HG03432 (cell line): Measurements from ENCODE around the gene COL5A1.

ENCODE experiments used
- ATAC-seq: cut with Tn5 transposase; IDR thresholded peaks from one replicate; pipeline ENCODE4 v1.9.1; 2021; ENCODE audit warnings: mild to moderate bottlenecking, moderate library complexity; ENCODE audit not compliant: unreplicated experiment

The COL5A1 gene

DNA sequence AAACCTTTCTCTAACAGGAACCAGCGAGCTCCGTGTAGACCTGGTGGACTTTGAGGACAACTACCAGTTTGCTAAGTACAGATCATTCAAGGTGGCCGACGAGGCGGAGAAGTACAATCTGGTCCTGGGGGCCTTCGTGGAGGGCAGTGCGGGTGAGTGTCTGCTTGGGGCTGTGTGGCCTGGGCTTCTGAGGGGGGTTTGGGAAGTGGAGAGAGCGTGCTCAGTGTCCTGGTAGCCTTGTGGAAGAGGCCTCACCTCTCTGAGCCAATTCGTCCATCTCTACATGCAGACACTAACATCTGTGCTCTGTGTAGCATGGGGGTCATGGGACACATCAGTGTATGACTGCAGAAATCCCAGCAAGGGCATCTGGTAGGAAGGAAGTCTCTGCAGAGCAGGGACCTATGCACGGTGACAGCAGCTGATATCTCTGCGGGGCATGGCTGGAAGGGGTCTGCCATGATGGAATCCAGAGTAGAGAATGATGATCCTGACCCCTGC, 244.9 kb downstream of the COL5A1 start:
- ATAC-seq, result no peak

DNA sequence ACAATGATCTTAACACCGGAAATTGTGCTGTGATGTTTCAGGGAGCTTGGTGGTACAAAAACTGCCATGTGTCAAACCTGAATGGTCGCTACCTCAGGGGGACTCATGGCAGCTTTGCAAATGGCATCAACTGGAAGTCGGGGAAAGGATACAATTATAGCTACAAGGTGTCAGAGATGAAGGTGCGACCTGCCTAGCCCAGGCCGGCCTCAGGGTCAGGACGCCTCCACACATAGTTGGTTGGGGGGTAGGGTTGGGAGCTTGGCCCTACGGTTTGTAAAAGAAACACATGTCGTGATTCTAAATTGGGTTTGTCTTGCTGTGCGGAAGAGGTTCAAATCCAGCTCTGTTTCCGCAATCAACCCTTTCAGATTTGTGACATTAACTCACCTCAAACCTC, 245.6 kb downstream of the COL5A1 start:
- ATAC-seq, result no peak

DNA sequence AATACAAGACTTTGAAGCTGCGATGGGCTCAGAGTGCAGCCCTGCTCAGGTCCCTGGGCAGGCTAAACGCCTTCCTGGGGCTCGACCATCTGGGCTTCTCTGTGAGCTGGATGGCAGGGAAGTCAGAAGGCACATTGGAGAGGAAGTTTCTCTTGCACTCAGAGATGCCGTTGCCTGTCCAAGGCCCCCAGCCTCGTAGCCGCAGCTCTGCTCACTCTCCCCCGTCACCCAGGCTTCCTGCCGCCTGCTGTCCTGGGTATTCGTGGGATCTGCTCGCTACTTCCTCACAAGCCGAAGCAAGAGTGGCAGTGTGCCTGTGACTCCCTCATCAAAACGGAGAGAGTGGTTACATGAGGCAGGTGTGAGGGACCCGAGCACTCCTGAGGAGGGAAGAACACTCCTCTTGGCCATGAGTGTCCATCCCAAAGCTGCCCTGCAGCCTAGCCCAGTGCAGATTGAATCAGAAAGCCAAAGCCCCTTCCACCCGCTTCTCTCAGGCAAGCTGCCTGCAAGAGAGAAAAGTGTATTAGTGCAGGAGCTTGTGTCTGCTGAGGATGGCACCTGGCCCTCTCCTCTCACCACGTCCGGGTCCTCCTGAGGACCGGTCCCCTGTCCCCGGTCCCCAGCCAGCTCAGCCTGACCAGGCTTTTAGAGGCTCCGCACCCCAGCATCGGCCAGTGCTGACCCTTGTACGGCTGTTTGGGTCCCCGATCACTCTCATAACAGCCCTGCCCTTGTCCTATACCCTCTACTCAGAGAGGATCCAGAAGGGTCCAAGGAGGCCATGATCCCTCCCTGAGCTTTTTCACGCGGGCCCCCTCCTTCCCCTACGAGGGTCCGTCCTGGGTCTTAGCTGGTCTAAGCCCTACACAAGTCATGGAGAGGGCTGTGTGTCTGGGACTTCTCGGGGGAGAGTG, 246.3 kb downstream of the COL5A1 start:
- no peak for ATAC-seq

DNA sequence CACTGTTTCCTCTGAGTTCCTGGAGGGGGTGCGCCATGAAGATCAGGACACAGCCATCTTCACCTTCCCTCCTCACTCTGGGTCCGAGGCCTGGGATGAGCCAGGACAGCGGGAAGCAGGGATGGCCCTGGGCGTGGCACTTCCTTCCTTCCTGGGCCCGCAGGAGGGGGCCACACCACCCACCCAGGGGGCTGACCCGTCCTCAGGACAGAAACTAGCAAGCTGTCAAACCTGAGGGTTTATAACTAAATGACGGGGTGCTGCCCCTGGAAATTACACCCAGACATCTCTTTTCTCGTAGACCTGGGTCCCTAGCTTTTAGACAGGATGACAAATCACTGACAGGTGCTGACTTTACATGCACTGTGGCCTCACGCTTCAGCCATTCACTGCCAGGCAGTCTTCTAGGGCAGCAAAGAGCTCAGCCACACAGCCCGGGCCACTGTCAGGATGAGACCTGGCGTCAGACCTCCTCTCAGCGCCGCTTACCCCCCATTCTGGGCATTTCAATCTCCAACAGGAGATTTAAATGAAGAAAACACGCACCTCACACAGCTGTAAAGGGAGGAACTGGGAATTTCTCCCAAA, 247.1 kb downstream of the COL5A1 start:
- ATAC-seq, result no peak

DNA sequence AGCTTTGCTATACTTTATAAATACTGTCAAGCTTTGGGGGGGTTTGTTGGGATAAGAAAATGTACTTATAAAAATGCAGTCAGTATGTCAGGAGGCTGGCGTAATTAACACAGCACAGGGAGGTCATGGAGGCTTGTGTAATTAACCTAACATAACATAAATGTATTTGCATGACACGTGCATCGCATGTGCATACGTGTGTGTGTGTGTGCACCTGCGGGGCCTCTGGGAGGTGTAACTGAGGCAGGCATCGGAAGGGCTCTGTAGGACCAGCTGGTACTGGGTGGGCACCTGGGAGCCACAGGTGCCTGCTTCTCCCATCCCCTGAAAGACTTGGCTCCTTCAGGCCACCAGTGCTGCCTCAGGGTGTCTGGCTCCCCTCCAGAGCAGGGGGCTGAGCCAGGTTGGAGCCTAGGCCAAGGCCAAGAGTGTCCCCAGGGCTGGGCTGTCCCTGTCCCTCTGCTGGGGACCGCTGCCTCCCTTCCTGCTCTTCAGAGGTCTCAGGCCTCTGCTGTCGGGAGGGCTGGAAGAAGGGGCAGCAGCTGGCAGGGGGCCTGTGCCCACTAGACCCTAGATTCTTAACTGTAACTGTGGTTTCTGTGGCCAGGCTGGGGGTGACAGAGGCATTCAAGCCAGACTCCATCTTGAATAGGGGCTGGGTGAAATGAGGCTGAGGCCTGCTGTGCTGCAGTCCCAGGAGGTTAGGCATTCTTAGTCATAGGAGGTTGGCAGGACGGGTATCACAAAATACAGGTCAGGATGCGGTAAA, 248.0 kb downstream of the COL5A1 start:
- no peak for ATAC-seq

DNA sequence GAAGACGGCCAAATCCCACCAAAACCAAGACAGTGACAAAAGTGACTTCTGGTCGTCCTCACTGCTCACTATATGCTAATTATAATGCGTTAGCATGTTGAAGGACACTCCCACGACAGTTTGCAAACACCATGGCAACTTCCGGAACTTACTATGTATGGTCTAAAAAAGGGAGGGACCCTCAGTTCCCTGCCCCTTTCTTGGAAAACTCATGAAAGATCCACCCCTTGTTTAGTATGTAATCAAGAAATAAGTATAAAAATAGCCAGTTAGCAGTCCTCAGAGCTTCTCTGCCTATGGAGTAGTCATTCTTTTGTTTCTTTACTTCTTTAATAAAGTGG, 248.5 kb downstream of the COL5A1 start:
- no peak for ATAC-seq

DNA sequence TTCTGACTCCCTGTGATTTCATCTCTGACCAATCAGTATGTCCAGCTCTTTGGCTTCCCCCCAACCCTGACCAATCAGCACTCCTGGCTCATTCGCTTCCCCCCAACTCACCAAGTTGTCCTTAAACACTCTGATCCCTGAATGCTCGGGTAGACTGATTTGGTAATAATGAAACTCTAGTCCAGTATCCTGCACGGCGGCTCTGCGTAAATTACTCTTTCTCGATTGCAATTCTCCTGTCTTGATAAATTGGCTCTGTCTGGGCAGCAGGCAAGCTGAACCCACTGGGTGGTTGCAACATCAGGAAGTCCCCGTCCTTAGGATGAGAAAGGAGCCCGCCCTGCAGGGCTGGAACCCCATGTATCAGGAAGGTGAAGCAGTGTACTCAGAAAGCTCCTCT, 249.4 kb downstream of the COL5A1 start:
- no peak for ATAC-seq

DNA sequence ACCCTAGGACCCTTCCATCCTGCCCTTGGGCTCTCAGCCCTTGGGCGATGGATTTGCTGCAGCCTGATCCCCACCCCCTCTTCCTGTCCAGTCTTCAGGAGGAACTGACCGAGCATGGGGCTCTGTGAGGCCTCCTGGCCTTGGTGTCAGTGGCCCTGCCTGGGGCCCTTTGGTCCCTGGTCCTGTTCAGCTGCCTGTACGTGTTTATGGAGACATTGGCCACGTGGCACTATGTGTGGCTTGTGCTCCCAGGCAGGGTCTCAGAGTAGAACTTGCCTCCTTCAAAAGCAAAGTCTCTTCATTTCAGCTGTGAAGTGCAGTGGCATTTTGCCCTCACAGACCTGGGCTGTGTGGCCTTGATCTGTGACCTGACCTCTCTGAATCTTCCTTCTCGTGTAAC, 250.1 kb downstream of the COL5A1 start:
- no peak for ATAC-seq

DNA sequence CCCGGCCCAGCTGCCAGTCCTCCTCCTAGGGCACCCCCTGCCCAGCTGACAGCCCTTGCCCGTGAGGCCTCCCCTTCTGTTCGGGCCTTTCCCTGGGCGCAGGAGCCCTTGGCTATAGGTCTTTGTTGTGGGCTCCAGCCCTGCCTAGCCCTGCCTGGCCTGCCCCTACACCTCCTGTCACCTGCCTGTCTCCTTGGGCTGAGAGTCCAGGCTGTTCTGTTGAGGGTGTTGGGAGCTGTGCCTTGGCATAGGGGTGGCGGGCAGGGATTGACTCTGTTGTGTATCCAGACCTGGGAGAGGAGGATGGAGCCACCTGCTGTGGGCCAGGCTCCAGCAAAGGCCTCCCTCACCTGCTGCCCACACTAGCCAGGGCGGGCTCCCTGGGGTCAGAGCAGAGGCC, 250.6 kb downstream of the COL5A1 start:
- no peak for ATAC-seq

DNA sequence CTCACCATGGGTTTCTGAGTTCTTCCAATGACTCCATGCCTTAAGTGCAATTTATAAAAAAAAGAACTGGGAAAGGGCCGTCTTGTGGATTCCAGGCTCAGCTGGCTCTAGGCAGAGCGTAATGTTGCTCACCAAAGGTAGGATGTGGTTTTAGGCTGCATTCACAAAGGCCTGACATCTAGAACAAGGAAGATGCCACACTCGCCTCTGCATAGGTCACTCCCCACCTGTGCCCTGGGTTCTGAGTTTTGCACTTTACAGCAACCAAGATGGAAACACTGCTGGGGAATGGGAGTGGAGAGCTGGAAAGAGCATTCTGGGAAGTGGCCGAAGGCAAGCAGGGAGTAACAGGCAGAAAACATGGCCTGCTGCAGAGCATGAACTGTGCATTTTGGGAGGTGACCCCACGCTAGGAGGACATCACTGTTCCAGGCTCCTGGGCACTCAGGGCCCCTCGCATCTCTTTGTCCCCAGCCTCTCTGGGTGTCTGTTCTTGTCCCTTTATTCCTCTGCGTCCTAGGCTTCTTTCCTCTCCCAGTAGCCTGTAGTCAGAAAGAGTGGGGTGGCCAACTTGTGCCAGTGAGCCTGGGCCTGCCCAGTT, 251.3 kb downstream of the COL5A1 start:
- no peak for ATAC-seq
